CD4-positive, alpha-beta T cell treated with Interleukin-4 for 4 hours (primary cell): Measurements from ENCODE around the gene ANKRD17.
A peak's percentile ranks its signal among the peaks of the same experiment; 100 is the strongest.
"Not testable (repeated sequence)": the region's sequence is repeated elsewhere in the genome, so short reads cannot be mapped to it uniquely, and the experiment has no call there.

Source experiments
- DNase-seq: peaks from one replicate; pipeline ENCODE4 v3.0.0-alpha.2; 2020

The ANKRD17 gene

GRCh38 chr4:73258686-73259570 is at the start of gene ANKRD17:
ANKRD17 (minus strand) TSS chr4:73258798; CDS start chr4:73258668, 130 bp downstream.
- DNase-seq: peak; percentile 90

GRCh38 chr4:73308286-73308685 is 49.7 kb upstream of the ANKRD17 start:
- DNase-seq: no peak

GRCh38 chr4:73303711-73304110 is 45.1 kb upstream of the ANKRD17 start:
- no peak for DNase-seq

- DNase-seq: no peak
These were observed 41.1 kb upstream of the ANKRD17 start for GRCh38 chr4:73299548-73300280.

DNA sequence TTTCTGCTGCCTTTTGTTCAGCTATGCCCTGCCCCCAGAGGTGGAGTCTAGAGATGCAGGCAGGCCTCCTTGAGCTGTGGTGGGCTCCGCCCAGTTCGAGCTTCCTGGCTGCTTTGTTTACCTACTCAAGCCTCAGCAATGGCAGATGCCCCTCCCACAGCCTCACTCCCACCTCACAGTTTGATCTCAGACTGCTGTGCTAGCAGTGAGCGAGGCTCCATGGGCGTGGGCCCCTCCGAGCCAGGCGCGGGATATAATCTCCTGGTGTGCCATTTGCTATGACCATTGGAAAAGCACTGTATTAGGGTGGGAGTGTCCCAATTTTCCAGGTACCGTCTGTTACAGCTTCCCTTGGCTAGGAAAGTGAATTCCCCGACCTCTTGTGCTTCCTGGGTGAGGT is 34.1 kb upstream of the ANKRD17 start:
- DNase-seq: not testable (repeated sequence)

- DNase-seq: no peak
These were observed 23.4 kb upstream of the ANKRD17 start for GRCh38 chr4:73281982-73282381.

GRCh38 chr4:73281396-73281795 is 22.8 kb upstream of the ANKRD17 start:
- DNase-seq: no peak

GRCh38 chr4:73277201-73277600 is 18.6 kb upstream of the ANKRD17 start:
- DNase-seq: no peak

GRCh38 chr4:73275318-73275654 is 16.7 kb upstream of the ANKRD17 start:
- DNase-seq: no peak

- no peak for DNase-seq
These were observed 14.2 kb upstream of the ANKRD17 start for GRCh38 chr4:73272816-73273215.

GRCh38 chr4:73267050-73267449 is 8.5 kb upstream of the ANKRD17 start:
- no peak for DNase-seq

GRCh38 chr4:73259571-73260090 is 1.0 kb upstream of the ANKRD17 start:
- DNase-seq: no peak

DNA sequence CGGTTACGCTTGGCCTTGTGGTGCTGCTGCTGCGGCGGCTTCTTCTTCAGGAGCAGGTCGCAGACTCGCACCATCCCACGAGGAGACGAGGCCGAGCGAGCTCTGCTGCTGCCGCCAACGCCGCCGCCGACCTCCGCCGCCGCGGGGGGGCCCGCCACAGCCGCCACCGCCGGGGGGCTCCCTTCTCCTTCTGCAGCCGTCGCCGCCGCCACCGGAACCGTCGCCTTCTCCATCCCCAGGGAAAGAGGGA is 237 bp downstream of the ANKRD17 start:
- DNase-seq: no peak

- peak; percentile 12 for DNase-seq
These were observed 755 bp downstream of the ANKRD17 start for GRCh38 chr4:73257651-73258435.

DNA sequence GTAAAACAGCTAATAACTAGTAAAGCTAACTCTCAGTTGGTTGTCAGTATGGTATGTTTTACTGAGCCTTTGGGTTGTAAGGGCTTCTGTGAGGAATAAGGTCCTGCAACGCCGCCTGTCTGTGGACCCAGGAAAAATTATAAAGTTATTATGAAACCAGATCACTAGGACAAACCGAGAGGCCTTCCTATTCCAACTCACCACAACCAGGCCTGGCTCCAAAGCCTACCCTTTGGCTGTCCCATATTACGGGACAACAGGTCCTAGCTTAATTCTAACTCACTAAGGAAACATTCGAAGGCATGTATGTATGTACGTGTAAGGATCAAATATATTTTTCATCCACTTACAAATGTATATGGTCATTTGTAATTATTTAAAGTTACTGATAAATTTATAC is 1.4 kb downstream of the ANKRD17 start:
- DNase-seq: peak; percentile 80

- not testable (repeated sequence) for DNase-seq
These were observed 2.8 kb downstream of the ANKRD17 start for GRCh38 chr4:73255847-73256246.

DNA sequence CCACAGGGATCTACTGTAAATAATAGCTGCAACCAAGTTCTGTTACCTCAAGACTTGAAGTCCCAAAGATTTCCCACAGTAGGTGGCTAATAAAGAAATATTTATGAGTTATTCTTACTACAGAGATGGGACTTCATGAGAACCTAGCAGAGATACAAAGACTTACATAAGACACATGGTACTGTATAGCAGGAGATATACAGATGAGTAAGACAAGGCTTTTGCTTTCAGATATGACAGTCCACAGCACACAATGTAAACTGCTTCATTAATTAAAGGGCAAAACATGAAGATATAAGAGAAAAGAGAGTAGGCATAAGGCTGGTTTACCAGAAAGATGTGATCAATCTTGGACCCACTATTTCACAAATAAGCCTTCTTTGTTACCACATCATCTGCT is 6.6 kb downstream of the ANKRD17 start:
- DNase-seq: no peak

DNA sequence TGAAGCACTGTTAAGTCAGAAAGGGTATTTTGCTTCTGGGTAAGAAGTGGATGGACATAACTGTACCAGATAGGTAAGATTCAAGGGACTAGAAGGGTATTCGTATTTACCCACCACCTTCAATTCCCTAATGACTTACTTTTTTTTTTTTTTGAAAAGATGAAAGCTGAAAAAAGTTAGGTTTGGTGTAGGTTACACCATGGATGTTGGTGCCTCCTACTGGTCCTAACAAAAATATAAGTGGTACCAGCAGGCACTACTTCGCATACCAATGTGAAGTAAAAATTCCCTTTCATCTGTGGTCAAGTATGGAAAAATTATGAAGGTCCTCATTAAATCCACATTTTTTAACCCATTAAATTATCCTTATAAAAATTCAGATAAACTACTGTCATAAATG is 7.2 kb downstream of the ANKRD17 start:
- no peak for DNase-seq

- DNase-seq: no peak
These were observed 8.0 kb downstream of the ANKRD17 start for GRCh38 chr4:73250642-73251041.

- no peak for DNase-seq
These were observed 9.8 kb downstream of the ANKRD17 start for GRCh38 chr4:73248821-73249220.

- no peak for DNase-seq
These were observed 10.2 kb downstream of the ANKRD17 start for GRCh38 chr4:73248416-73248815.

DNA sequence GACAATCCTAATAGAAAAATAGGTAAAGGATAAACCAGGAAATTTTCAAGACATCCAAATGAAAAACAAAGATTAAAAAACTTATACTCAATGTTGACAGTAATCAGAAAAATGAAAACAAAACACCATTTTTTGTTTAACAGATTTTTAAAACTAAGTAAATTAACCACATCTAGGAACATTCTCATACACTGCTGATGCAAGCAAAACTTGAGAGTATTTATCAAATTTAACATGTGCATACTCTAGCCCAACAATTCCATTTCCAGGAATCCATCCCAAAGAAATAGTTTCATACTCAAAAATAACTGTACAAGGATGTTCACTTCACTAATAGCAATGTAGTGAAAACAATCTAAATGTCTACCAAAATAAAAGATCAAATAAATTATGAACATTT is 11.5 kb downstream of the ANKRD17 start:
- no peak for DNase-seq

DNA sequence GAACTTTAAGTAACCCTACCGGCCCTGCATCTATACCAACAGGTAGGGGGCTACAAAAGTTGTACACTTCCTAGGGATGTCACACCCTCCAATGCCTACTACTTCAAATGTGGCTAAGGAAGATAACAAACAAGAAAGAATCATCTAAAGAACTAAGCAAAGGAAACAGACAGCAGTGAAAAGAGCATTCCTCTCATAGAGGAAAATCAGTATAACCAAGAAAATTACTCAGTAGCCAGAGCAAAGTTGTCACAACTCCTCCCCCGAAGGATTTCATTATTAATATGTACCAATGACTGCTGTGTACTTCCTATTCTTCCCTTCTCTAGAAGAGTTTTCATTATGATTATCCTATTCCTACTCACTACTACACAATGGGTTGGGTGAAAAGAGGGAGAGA is 12.6 kb downstream of the ANKRD17 start:
- no peak for DNase-seq
